Spleen (tissue), 7 donors: Measurements from ENCODE around the gene SORBS2.

Source experiments
- CTCF ChIP-seq, 11 experiments: fragments of 200-600 bp in 7 of 11; fragments of 450-650 bp in 4 of 11; sonication (generic) in 4 of 11; IDR thresholded peaks in 8 of 11; conservative IDR thresholded peaks in 3 of 11; 1 replicate in 7 of 11; 2 replicates in 4 of 11; pipeline versions ENCODE4 v1.4.0 to v1.8.0; 2016 to 2021; ENCODE audit warnings: antibody characterized with exemption in 11 of 11, inconsistent platforms in 4 of 11, mild to moderate bottlenecking in 1 of 11
- POLR2A ChIP-seq, 3 donors: fragments of 450-650 bp; IDR thresholded peaks; one replicate each; pipeline ENCODE4 v1.5.1; 2017; ENCODE audit warnings: antibody characterized with exemption in 3 of 3, mild to moderate bottlenecking in 1 of 3
- POLR2AphosphoS5 ChIP-seq, 3 donors: sonication (generic); formaldehyde crosslinking; IDR thresholded peaks; one replicate each; pipeline ENCODE4 v1.5.1; 2017; ENCODE audit warnings: antibody characterized with exemption in 3 of 3
- donor health status: DM: no; HTN: no; CAD: no; lungs with moderate emphysema.
- donor health status: DM: no; HTN: no; CAD: no.
- donor health status: DM: no; HTN: no; CAD: no.

GRCh38 chr4:185683222-185683621, 128.8 kb downstream of the SORBS2 start:
- TF ChIP-seq CTCF (IDR thresholded peaks at IDR 0.05 in 8 of 11, conservative IDR thresholded peaks at IDR 0.05 in 3 of 11) (no peak), POLR2A (IDR thresholded peaks at IDR 0.05) (no peak), POLR2AphosphoS5 (IDR thresholded peaks at IDR 0.05) (no peak)
